HepG2 (cell line): ENCODE results near the gene CUEDC2. TPM values are rescaled to one million over a fixed set of nuclear protein-coding genes. Genes with fewer than 3 reads are reported as not detected.

Experiments used
- FUBP1 ChIP-seq: sonication (generic); formaldehyde crosslinking; IDR thresholded peaks from 2 replicates; pipeline ENCODE4 v1.5.1; 2020; ENCODE audit warnings: missing genetic modification reagents, mild to moderate bottlenecking, borderline replicate concordance
- GATAD2A ChIP-seq: IDR thresholded peaks from 2 replicates; pipeline ENCODE4 v1.6.1; 2016
- GMEB1 ChIP-seq: sonication (generic); formaldehyde crosslinking; IDR thresholded peaks from 2 replicates; pipeline ENCODE4 v1.5.1; 2020; ENCODE audit warnings: missing genetic modification reagents, mild to moderate bottlenecking, borderline replicate concordance
- GMEB2 ChIP-seq: IDR thresholded peaks from 2 replicates; pipeline ENCODE4 v1.6.1; 2016; ENCODE audit warnings: missing biosample characterization, missing genetic modification reagents, low read depth
- MAFK ChIP-seq, 2 experiments: IDR thresholded peaks in 1 of 2; conservative IDR thresholded peaks in 1 of 2; 2 replicates each; pipeline ENCODE4 v1.6.1; 2011; ENCODE audit warnings: improper control_type of control experiment in 2 of 2, low read length in 2 of 2
- NCOR1 ChIP-seq: fragments of 200-600 bp; sonication (generic); IDR thresholded peaks from 2 replicates; pipeline ENCODE4 v1.7.0; 2017; ENCODE audit warnings: antibody characterized with exemption, low read length, borderline replicate concordance
- ONECUT2 ChIP-seq: sonication (generic); formaldehyde crosslinking; IDR thresholded peaks from 2 replicates; pipeline ENCODE4 v1.4.0; 2020; ENCODE audit warnings: missing genetic modification reagents
- POLR2AphosphoS5 ChIP-seq: IDR thresholded peaks from 2 replicates; pipeline ENCODE4 v1.6.1; 2012; ENCODE audit warnings: low read depth, low read length
- SP5 ChIP-seq: IDR thresholded peaks from 2 replicates; pipeline ENCODE4 v1.6.1; 2016; ENCODE audit warnings: low read depth, borderline replicate concordance
- ZHX2 ChIP-seq, 2 experiments: sonication (generic) in 1 of 2; formaldehyde crosslinking in 1 of 2; IDR thresholded peaks; 2 replicates each; pipeline versions ENCODE4 v1.6.1 to v1.9.0; 2014 to 2022; ENCODE audit warnings: antibody characterized with exemption in 1 of 2, borderline replicate concordance in 1 of 2, inconsistent platforms in 1 of 2, low read depth in 1 of 2, missing genetic modification reagents in 1 of 2
- ZNF326 ChIP-seq: sonication (generic); formaldehyde crosslinking; IDR thresholded peaks from 2 replicates; pipeline ENCODE4 v1.4.0; 2020; ENCODE audit warnings: missing genetic modification reagents, borderline replicate concordance
- ZNF546 ChIP-seq: sonication (generic); formaldehyde crosslinking; conservative IDR thresholded peaks from 2 replicates; pipeline ENCODE4 v1.8.1; 2023; ENCODE audit warnings: mild to moderate bottlenecking, missing genetic modification reagents
- ZNF589 ChIP-seq: sonication (generic); formaldehyde crosslinking; conservative IDR thresholded peaks from 2 replicates; pipeline ENCODE4 v1.8.0; 2022; ENCODE audit warnings: mild to moderate bottlenecking, moderate library complexity, missing genetic modification reagents
- ZNF777 ChIP-seq: sonication (generic); formaldehyde crosslinking; IDR thresholded peaks from 2 replicates; pipeline ENCODE4 v1.4.0; 2020; ENCODE audit warnings: missing genetic modification reagents
- ZNF782 ChIP-seq: sonication (generic); formaldehyde crosslinking; IDR thresholded peaks from 2 replicates; pipeline ENCODE4 v1.4.0; 2020; ENCODE audit warnings: missing genetic modification reagents, mild to moderate bottlenecking, borderline replicate concordance
- polyA plus RNA-seq, 8 experiments: library from polyadenylated mRNA; depleted of rRNA in 3 of 8; stranded (reverse) in 7 of 8; unstranded in 1 of 8; fragments of >200 nt; fragmentation: Illumina TruSeq in 4 of 8; extraction: Trizol in 4 of 8; gene quantifications; 2 replicates each; pipeline versions ENCODE4 v1.2.1 to v1.2.3, GENCODE V29; 2011 to 2016; ENCODE audit warnings: low read depth in 4 of 8, missing spikeins in 1 of 8, mixed read lengths in 1 of 8; ENCODE audit not compliant: insufficient read depth in 1 of 8
- total RNA-seq, 5 experiments: library from RNA; depleted of rRNA; stranded (reverse); fragments of >200 nt; fragmentation: Illumina TruSeq; extraction: Trizol; gene quantifications; 2 replicates each; pipeline ENCODE4 v1.2.3, GENCODE V29; 2016; ENCODE audit warnings: low read depth in 1 of 5

Gene CUEDC2
- total and polyA plus RNA-seq, 2 of the 13 experiments (the other 11 are each of a cell fraction or from before 2014, with no cell fraction given) = 13.1 to 18.4 TPM

- TF ChIP-seq ZHX2 (IDR thresholded peaks at IDR 0.05; ENCODE audit: low read depth) = no peak
- no peak for TF ChIP-seq ZHX2 (CRISPR knock-in tag; IDR thresholded peaks at IDR 0.05; ENCODE audit: borderline replicate concordance)
- 0 out of 2 replicates have a peak, but pooled peaks have one; percentile 15 for TF ChIP-seq NCOR1
- TF ChIP-seq ONECUT2 (CRISPR knock-in tag) = no peak
- TF ChIP-seq ZNF782 (CRISPR knock-in tag) = no peak
- TF ChIP-seq ZNF777 = no peak
- TF ChIP-seq FUBP1 = no peak
- no peak for TF ChIP-seq ZNF546 (CRISPR knock-in tag)
- 0 out of 2 replicates have a peak, but pooled peaks have one; percentile 4 for TF ChIP-seq GATAD2A (CRISPR knock-in tag)
- no peak for TF ChIP-seq ZNF326 (CRISPR knock-in tag)
- TF ChIP-seq ZNF589 = no peak
- TF ChIP-seq GMEB1 (CRISPR knock-in tag) = no peak
- no peak for TF ChIP-seq GMEB2 (CRISPR knock-in tag)
- no peak for TF ChIP-seq MAFK (conservative IDR thresholded peaks at IDR 0.05 in 1 of 2, IDR thresholded peaks at IDR 0.05 in 1 of 2; ENCODE audit: low read length in 2 of 2)
- peak; percentile 41; the same call in 1 of the 2 replicates for TF ChIP-seq SP5 (CRISPR knock-in tag)
- 0 out of 2 replicates have a peak, but pooled peaks have one; percentile 15 for TF ChIP-seq POLR2AphosphoS5
Observed at GRCh38 chr10:102449321-102450123, 17.1 kb upstream of the CUEDC2 start (continued).
